ENCODE measurements around the gene TPCN2.

DNA sequence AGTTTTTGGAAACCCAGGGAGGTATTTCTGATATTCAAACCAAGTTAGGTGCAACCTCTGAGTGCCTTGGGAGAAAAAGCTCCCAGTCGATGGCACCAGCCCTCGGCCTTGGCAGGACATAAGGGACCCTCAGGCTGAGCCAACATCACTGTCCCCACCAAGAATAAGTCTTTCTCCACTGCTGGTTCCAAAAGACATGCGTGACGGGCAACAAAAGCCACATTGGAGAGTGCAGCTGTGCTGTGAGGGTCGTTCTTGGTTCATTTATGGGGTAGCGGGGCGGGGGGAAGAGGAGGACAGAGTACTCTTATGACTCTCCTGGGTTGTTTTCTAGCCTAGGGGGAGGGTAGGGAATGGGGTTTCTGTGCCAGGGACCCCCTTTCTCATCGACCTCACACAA, 11.2 kb upstream of the TPCN2 start:
- TF ChIP-seq CTCF (IDR thresholded peaks at IDR 0.05) (no peak), POLR2A (IDR thresholded peaks at IDR 0.05) (no peak)

Measured in heart left ventricle (tissue), 13 donors.